Left forelimb (tissue), 1 donor: ENCODE results near the gene SETD4.

Experiments used
- DNase-seq: peaks from one replicate; pipeline ENCODE4 v3.0.0-alpha.2; 2018; ENCODE audit warnings: low spot score

The SETD4 gene

DNA sequence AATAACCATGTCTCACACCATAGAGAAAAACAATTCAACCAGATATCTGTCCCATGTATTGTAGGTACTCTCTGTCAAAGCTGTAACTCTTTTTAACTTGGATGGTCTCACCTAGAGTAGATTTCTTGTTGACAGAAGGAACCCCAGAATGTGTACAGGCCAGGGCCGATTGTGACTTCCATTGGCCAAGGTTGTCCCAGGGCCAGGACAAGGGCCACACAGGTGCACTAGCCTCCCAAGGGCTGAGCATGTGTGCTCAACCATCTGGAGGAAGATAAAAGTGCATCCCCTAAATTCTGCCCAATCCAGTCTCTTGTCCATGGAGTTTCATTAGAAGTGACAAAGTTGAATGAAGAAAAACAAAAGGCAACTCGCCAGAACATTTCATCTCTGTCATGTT, 51.8 kb downstream of the SETD4 start:
- no peak for DNase-seq

DNA sequence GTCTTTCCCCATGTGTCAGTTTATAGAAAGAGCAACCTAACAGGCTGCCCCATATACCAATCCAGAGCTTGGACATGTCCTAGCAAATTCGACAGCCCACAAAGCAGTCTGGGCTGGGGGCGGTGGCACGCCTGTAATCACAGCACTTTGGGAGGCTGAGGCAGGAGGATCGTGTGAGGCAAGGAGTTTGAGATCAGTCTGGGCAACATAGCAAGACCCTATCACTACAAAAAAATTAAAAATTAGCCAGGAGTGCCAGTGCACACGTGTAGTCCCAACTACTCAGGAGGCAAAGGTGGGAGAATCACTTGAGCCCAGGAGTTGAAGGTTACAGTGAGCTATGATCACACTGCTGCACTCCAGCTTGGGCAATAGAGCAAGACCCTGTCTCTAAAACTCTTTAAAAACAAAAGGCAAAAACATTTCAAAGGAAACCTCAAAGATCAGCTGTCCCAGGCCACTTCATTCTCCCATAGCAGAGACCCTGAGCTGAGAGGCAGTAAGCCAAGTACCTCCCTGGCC, 54.4 kb downstream of the SETD4 start:
- DNase-seq: no peak

DNA sequence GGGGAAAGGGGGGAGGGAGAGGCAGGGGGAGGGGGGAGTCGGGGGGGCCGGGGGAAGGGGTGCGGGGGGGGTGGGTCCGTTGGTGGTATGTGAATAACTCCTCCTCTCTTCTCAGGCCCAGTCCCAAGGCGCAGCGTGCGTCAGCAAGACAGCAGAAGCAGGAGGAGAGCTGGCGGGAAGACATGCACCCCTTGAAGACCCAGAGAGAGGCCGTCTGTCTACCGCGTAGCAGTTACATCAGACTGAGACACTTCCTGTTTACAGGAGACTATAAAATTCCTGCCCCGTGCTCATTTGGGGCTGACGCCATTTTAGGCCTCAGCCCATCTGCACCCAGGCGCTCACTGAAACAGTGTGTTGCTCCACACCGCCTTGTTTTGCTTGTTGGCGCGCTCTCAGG, 55.3 kb downstream of the SETD4 start:
- DNase-seq: no peak

DNA sequence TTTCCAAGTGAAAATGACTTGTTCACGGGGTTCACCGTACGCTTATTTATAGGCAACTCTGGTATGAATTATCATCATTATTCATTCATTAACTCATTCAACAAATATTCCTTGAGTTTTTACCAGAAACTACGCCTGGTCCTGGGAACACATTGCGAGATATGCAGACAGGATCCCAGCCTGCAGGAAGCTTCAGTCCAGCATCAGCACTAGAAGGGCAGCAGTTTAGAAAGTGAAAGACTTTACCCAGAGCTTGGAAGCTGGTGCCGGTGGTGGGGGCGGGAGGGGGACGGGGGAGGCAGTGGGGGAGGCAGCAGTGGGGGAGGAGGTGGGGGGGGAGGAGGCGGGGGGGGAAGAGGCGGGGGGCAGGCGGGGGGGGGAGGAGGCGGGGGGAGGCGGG, 55.9 kb downstream of the SETD4 start:
- DNase-seq: no peak

DNA sequence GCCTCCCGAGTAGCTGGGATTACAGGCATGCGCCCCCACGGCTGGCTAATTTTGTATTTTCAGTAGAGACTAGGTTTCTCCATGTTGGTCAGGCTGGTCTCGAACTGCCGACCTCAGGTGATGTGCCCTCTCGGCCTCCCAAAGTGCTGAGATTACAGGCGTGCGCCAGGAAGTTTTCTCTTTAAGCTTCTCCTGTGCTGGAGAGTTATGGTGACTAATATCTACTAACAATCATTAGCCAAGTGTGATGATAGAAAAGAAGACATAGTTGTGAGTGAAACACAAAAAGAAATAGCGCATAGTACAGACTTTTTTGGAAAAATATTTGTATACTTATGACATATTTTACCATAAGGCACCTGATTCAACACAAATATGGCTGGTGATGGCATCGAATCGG, 56.5 kb downstream of the SETD4 start:
- no peak for DNase-seq

DNA sequence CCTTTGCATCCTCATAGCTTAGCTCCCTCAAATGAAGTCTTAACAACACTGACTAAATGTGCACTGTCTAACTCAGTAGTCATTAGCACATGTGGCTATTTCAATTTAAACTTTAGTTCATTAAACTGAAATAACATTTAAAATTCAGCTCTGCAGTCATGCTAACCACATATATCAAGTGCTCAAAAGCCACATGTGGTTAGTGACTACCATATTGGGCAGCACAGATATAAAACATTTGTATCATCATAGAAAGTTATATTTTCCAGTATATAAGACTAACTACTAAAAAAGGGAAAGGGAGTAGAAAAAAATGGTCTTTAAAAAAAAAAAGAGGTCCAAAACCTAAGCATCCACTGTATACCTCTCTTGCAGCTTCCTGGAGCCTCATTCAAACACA, 64.1 kb downstream of the SETD4 start:
- no peak for DNase-seq

DNA sequence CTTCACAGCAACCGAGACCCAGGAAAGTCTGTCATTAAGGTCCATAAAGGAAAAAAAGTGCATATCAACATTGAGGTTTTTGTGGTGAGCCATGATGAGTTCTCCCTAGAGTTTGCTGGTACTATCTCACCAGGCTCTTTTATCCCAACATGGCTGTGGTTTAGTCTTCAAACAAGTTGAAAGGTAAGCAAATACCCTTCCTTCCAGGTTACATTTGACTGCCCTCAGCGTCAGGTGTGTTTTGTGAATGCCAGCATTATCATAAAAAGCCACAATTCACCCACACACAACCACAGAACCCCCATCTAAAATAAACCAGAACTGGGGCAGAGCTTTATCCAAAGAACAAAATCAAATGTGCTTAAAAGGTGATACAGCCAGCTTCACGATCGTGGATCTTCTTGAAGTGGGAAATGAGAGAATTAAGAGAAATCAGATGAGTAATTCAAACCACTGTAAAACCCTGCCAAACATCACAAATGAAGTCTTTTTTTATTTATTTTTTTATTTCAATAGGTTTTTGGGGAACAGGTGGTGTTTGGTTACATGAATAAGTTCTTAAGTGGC, 64.7 kb downstream of the SETD4 start:
- no peak for DNase-seq

DNA sequence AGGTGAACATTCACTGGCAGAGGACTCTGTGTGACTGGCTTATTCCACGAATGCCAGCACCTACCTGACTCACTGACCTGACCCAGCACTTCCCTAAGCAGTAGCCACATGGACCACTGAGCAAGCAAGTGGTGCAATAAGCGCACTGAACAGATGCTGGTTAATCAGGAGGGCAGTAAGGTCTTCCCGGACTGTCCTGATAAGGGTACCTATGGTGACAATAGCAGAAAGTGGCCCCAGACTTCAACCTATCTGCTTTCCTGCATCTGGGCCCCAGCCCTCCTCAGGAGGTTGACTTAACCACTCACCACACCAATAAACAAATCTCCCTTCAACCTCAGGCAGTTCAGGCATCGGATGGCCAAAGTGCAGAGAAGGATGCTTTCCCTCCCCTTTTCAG, 65.7 kb downstream of the SETD4 start:
- DNase-seq: no peak

DNA sequence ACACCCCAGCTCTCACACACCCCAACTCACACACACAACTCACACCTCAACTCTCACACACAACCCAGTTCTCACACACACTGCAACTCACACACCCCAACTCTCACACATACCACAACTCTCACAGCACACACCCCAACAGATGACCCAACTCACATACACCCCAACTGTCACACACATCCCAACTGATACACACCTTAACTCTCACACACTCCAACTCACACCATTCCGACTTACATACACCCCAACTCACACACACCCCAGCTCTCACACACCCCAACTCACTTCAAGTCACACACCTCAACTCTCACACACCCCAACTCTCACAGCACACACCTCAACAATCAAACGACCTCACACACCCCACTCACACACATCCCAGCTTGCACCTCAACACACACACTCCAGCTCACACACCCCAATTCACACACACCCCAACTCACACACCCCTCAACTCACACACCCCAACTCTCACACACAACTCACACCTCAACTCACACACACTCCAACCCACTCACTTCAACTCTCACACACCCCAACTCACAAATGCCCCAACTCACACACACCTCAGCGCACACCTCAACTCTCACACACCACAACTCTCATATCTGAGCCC, 66.3 kb downstream of the SETD4 start:
- DNase-seq: no peak

DNA sequence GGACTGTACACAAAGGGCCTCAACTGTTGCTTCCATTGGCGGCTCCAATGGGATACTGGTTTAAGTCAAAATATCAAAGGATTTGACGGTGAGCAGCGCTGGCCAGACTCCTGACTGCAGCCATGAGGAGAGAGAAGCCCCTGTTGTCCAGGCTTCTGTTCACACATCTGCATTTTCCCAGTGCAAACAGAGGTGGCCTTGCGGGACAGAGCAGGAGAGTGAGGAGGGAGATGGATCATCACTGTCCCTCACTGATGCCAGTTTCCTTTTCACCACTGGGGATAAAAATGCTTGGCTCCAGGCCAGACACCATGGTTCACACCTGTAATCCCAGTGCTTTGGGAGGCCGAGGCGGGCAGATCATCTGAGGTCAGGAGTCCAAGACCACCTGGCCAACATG, 69.2 kb downstream of the SETD4 start:
- DNase-seq: no peak

DNA sequence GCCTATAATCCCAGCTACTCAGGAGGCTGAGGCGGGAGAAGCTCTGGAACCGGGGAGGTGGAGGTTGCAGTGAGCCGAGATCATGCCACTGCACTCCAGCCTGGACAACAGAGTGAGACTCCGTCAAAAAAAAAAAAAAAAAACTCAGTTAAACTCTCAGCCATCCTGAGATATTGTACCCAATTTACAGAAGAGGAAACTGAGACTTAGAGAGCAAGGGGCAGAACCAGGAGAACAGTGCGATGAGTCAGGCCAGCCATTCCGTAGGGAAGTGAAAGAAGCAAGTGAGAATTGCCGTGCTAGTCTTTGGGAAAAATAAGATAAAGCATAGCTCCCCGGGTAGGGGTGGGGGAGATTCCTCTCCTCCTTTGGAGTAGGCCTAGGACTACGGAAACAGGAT, 69.7 kb downstream of the SETD4 start:
- DNase-seq: no peak

DNA sequence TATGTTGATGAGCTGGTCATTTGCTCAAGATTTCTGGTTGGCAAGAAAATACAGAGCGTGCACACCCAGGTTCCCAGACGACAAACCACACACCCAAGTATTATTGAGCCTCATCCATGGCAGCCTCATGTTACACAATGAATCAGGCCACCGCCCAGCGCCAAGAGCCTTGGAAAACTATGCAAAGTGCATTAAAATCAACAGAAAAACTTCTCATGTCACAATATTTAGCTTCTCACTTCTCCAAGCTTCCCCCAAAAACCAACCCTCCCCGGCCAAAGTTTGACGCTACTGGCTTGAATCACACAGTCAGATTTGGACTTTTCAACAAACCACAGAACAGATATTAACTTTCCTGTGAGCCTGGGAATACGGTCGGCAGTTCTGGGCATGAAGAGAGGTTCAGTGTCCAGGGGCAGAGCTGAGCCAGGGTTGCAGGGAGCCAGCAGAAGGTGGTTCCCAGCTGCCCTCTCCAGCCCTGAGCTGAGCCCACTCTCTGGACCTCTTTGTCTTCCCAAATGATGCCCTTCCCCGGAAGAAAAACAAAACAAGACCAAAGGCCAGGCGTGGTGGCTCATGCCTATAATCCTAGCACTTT, 71.1 kb downstream of the SETD4 start:
- DNase-seq: no peak

DNA sequence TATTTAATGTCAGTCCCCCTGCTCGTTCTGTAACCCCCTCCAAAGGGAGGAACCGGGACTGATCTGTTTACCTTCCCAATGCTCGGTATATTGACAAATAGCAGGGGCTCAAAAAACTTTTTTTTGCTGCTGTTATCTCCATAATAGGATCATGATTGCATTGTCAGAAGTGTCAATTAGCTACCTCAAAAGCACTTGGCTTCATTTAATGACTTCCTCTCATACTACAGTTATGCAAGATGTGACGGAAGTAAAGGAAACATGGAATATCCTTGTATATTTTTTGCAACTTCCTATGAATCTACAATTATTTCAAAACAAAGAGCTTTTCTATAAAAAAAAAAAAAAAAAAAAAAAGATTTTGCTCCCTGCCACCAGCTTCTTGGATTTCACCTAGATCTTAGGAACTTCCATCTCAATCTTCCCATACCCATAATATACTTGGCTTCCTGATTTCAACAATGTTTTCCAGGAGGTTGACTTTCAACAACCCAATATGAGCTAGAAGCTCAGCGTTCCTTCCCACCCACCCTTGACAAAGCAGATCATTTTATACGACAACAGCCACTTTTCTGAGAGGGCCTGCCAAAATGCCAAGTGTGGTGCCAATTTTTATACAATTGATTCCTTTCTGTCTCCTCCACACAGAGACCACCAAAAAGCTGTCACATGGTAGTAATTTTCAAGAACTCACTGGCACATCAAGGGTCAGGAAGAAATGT, 71.7 kb downstream of the SETD4 start:
- no peak for DNase-seq

DNA sequence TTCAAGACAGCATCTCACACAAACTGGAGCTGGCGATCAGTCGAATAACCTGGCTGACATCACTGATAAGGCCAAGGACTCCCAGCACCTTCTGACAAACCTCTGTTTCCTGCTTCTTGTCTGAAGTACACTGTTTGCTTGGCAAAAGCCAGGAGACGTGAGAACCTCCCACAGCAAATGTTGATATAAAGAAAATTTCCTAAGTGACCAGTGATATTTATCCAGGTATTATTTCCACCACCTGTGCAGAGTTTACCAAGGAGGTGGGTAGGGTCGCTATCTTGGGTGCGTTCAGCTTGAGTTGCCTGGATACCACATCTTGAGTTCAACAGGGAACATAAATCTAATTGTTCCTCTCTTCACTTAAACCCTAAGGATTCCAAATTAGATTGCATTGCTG, 72.9 kb downstream of the SETD4 start:
- no peak for DNase-seq

DNA sequence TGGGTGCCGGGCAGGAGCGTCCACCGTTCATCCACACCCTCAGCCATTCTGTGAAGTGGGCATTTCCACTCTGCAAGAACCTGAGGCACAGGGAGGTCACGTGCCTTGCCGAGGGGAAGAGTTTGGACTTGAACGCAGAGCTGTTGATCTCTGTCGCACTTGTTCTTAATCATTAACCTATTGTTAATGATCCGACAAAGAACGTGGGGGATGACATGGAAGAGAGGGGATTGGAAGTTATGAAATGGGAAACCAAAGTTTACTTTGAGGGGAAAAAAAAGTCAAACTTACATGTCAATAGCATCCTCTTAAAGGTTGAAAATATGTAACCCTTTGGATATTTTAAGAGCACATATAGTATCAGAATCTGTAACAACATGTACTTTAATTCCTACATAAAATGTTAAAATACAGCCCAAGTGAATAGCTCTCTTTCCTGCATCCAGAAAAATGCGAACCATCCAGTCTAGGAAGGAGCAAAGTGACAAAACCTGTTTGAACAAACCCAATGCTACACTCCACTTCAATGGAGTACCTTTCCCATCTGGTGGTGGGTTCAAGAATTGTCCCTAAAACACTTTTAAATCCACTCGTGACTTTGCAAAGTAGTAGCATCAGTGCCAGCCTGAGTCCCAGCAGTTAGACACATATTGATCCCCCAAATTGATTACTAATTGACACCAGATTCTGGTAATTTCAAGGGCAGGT, 75.5 kb downstream of the SETD4 start:
- DNase-seq: no peak
